ENCODE data around the gene LCE2C.
"Not testable (repeated sequence)": the region's sequence is repeated elsewhere in the genome, so short reads cannot be mapped to it uniquely, and the experiment has no call there.

LCE2C gene

GRCh38 chr1:152674983-152675382 lies at the start of gene LCE2C:
Gene LCE2C (plus strand): TSS chr1:152675279. CDS start chr1:152676016, 737 bp downstream.
- not testable (repeated sequence) for DNase-seq (ENCODE audit: low read depth in 2 of 2)

GRCh38 chr1:152626744-152627143 lies 48.3 kb upstream of the LCE2C start:
- DNase-seq (ENCODE audit: low read depth in 2 of 2) = no peak

GRCh38 chr1:152630596-152630995 lies 44.5 kb upstream of the LCE2C start:
- no peak for DNase-seq (ENCODE audit: low read depth in 2 of 2)

GRCh38 chr1:152640351-152640750 lies 34.7 kb upstream of the LCE2C start:
- no peak for DNase-seq (ENCODE audit: low read depth in 2 of 2)

- DNase-seq (ENCODE audit: low read depth in 2 of 2) = no peak
Measured at GRCh38 chr1:152643945-152644344, 31.1 kb upstream of the LCE2C start.

GRCh38 chr1:152645146-152645545 lies 29.9 kb upstream of the LCE2C start:
- no peak for DNase-seq (ENCODE audit: low read depth in 2 of 2)

GRCh38 chr1:152646656-152647055 lies 28.4 kb upstream of the LCE2C start:
- no peak for DNase-seq (ENCODE audit: low read depth in 2 of 2)

GRCh38 chr1:152654110-152654509 lies 21.0 kb upstream of the LCE2C start:
- DNase-seq (ENCODE audit: low read depth in 2 of 2) = peak; percentile 26 to 42

GRCh38 chr1:152656459-152656858 lies 18.6 kb upstream of the LCE2C start:
- no peak for DNase-seq (ENCODE audit: low read depth in 2 of 2)

GRCh38 chr1:152657677-152658076 lies 17.4 kb upstream of the LCE2C start:
- no peak for DNase-seq (ENCODE audit: low read depth in 2 of 2)

GRCh38 chr1:152658649-152659048 lies 16.4 kb upstream of the LCE2C start:
- no peak for DNase-seq (ENCODE audit: low read depth in 2 of 2)

- no peak for DNase-seq (ENCODE audit: low read depth in 2 of 2)
Measured at GRCh38 chr1:152663098-152663497, 12.0 kb upstream of the LCE2C start, which contains the start of gene LCE2D. Gene LCE2D (plus strand): TSS chr1:152663380. CDS start chr1:152664106, 726 bp downstream.

GRCh38 chr1:152666171-152666570 lies 8.9 kb upstream of the LCE2C start:
- DNase-seq (ENCODE audit: low read depth in 2 of 2) = not testable (repeated sequence)

- no peak for DNase-seq (ENCODE audit: low read depth in 2 of 2)
Measured at GRCh38 chr1:152667648-152668047, 7.4 kb upstream of the LCE2C start.

GRCh38 chr1:152673016-152673415 lies 2.1 kb upstream of the LCE2C start:
- DNase-seq (ENCODE audit: low read depth in 2 of 2) = no peak

GRCh38 chr1:152679459-152679858 lies 4.4 kb downstream of the LCE2C start:
- no peak for DNase-seq (ENCODE audit: low read depth in 2 of 2)

GRCh38 chr1:152681616-152682015 lies 6.5 kb downstream of the LCE2C start:
- DNase-seq (ENCODE audit: low read depth in 2 of 2) = no peak

GRCh38 chr1:152683846-152684245 lies 8.8 kb downstream of the LCE2C start:
- no peak for DNase-seq (ENCODE audit: low read depth in 2 of 2)

- not testable (repeated sequence) for DNase-seq (ENCODE audit: low read depth in 2 of 2)
Measured at GRCh38 chr1:152685823-152686222, 10.7 kb downstream of the LCE2C start, which contains the start of gene LCE2B. Gene LCE2B (plus strand): TSS chr1:152686123. CDS start chr1:152686844, 721 bp downstream.

GRCh38 chr1:152697701-152698600 lies 22.9 kb downstream of the LCE2C start, which contains the start of gene LCE2A:
Gene LCE2A (plus strand): TSS chr1:152698345. CDS start chr1:152698902, 557 bp downstream.
- no peak for DNase-seq (ENCODE audit: low read depth in 2 of 2)

GRCh38 chr1:152699746-152700145 lies 24.7 kb downstream of the LCE2C start:
- DNase-seq (ENCODE audit: low read depth in 2 of 2) = no peak

- no peak for DNase-seq (ENCODE audit: low read depth in 2 of 2)
Measured at GRCh38 chr1:152707860-152708259, 32.8 kb downstream of the LCE2C start, which contains the start of gene LCE4A. Gene LCE4A (plus strand): TSS chr1:152708160. CDS start chr1:152709076, 916 bp downstream.

- DNase-seq (ENCODE audit: low read depth in 2 of 2) = no peak
Measured at GRCh38 chr1:152718238-152718637, 43.2 kb downstream of the LCE2C start.
